Measurements from ENCODE around the gene INA. TPM values are rescaled to one million over a fixed set of nuclear protein-coding genes. Genes with fewer than 3 reads are reported as not detected.

INA gene
- polyA plus RNA-seq, 1 of the 3 experiments (the other 2 are of a cell fraction), result 4.8 TPM

- TF ChIP-seq NRF1 (IDR thresholded peaks at IDR 0.05; ENCODE audit: low read depth, low read length) (no peak), ELF1 (IDR thresholded peaks at IDR 0.05) (no peak), CTCF (IDR thresholded peaks at IDR 0.05) (no peak), RFX5 (IDR thresholded peaks at IDR 0.05; ENCODE audit: low read length) (no peak), MXI1 (IDR thresholded peaks at IDR 0.05; ENCODE audit: low read depth, low read length) (no peak), EZH2phosphoT487 (IDR thresholded peaks at IDR 0.05; ENCODE audit: borderline replicate concordance, low read depth) (no peak), FOXJ3 (CRISPR knock-in tag; IDR thresholded peaks at IDR 0.05) (no peak), SIN3A (IDR thresholded peaks at IDR 0.05; ENCODE audit: borderline replicate concordance, low read depth, low read length) (no peak), REST (IDR thresholded peaks at IDR 0.05; ENCODE audit: low read depth, low read length) (no peak), USF1 (IDR thresholded peaks at IDR 0.05; ENCODE audit: borderline replicate concordance, low read depth) (no peak), FOXM1 (IDR thresholded peaks at IDR 0.05; ENCODE audit: low read depth) (no peak), MEF2A (IDR thresholded peaks at IDR 0.05; ENCODE audit: borderline replicate concordance, low read depth) (no peak)
- 56% methylated on average over 1 of the region's 1 CpG for WGBS (ENCODE audit: low lambda C conversion rate)
Observed at GRCh38 chr10:103282961-103283360, 6.0 kb downstream of the INA start.

More at GRCh38 chr10:103282961-103283360, 6.0 kb downstream of the INA start:
- H3K27ac ChIP-seq (ENCODE audit: low read depth in 2 of 2, low read length in 1 of 2), result no peak overlapping the region
- no peaks in the 10 kb centered on the region for H3K79me2 ChIP-seq (ENCODE audit: insufficient read depth)
- peaks cover 17% of the 10 kb centered on the region; the same call in 1 of the 2 replicates for H4K20me1 ChIP-seq (ENCODE audit: insufficient read depth)
- peaks cover 5% of the 10 kb centered on the region; the same call in 1 of the 2 replicates for H3K27me3 ChIP-seq (ENCODE audit: insufficient read depth)
- ChIA-PET POLR2A (no interaction called here), CTCF (interaction anchor here (0.5 to 0.6 kb wide), 2 partner anchors 1100 to 1406 kb away, joined by 3 read pairs; no protein-coding TSS in a partner anchor)
- no peaks in the 10 kb centered on the region for H3F3A ChIP-seq (replicated peaks; ENCODE audit: insufficient read depth)
- H3K9ac ChIP-seq, result no peak overlapping the region
- peaks cover 0 to 9% of the 10 kb centered on the region in 2 experiments; a peak in 2 of 4 replicates for H3K4me1 ChIP-seq (ENCODE audit: control insufficient read depth in 1 of 2, insufficient read depth in 2 of 2, low read depth in 1 of 2, low read length in 1 of 2)
- DNase-seq, result no peak
- no peaks in the 10 kb centered on the region for H3K9me3 ChIP-seq
- H3K36me3 ChIP-seq (replicated peaks in 1 of 2; ENCODE audit: control insufficient read depth in 1 of 2, insufficient read depth in 2 of 2, low read length in 1 of 2), result no peaks in the 10 kb centered on the region
- H3K4me3 ChIP-seq (ENCODE audit: low read depth in 2 of 2, low read length in 1 of 2), result no peak overlapping the region
- H2AFZ ChIP-seq (ENCODE audit: low read depth), result no peak overlapping the region
- no peak overlapping the region for H3K4me2 ChIP-seq
- peaks cover 5% of the 10 kb centered on the region; the same call in 1 of the 2 replicates for H3K9me2 ChIP-seq

All from SK-N-SH (cell line).